Skeletal muscle tissue (tissue), 4 donors: ENCODE measurements around the gene MAFB. TPM values are rescaled to one million over a fixed set of nuclear protein-coding genes. Genes with fewer than 3 reads are reported as not detected.

Source experiments
- H3K27ac ChIP-seq: one replicate; pipeline ENCODE4 v1.7.0; 2013; ENCODE audit warnings: mild to moderate bottlenecking, low read depth, low read length, inconsistent platforms
- H3K27me3 ChIP-seq, 3 donors: one replicate each; pipeline ENCODE4 v1.7.0; 2013; ENCODE audit warnings: low read length in 3 of 3; ENCODE audit not compliant: control insufficient read depth in 3 of 3, insufficient read depth in 3 of 3
- H3K36me3 ChIP-seq, 3 donors: one replicate each; pipeline ENCODE4 v1.7.0; 2013; ENCODE audit warnings: low read length in 3 of 3; ENCODE audit not compliant: control insufficient read depth in 3 of 3, insufficient read depth in 3 of 3
- H3K4me1 ChIP-seq, 3 donors: one replicate each; pipeline ENCODE4 v1.7.0; 2013; ENCODE audit warnings: low read length in 3 of 3, mild to moderate bottlenecking in 3 of 3; ENCODE audit not compliant: control insufficient read depth in 3 of 3, insufficient read depth in 3 of 3
- H3K4me3 ChIP-seq, 3 donors: one replicate each; pipeline ENCODE4 v1.7.0; 2013; ENCODE audit warnings: low read length in 3 of 3
- H3K9ac ChIP-seq, 3 donors: one replicate each; pipeline ENCODE4 v1.7.0; 2013; ENCODE audit warnings: low read length in 3 of 3, mild to moderate bottlenecking in 3 of 3, moderate library complexity in 2 of 3, low read depth in 1 of 3
- H3K9me3 ChIP-seq, 3 donors: one replicate each; pipeline ENCODE4 v1.7.0; 2013; ENCODE audit warnings: low read length in 3 of 3; ENCODE audit not compliant: control insufficient read depth in 3 of 3
- total RNA-seq: library from RNA; depleted of rRNA; stranded (reverse); fragments of >200 nt; gene quantifications from one replicate; pipeline ENCODE4 v1.2.3, GENCODE V29; 2014
- donor health status: Osteomylitis.

The MAFB gene
- total RNA-seq, 1 donor from 2014 or later, result 9.9 TPM

DNA sequence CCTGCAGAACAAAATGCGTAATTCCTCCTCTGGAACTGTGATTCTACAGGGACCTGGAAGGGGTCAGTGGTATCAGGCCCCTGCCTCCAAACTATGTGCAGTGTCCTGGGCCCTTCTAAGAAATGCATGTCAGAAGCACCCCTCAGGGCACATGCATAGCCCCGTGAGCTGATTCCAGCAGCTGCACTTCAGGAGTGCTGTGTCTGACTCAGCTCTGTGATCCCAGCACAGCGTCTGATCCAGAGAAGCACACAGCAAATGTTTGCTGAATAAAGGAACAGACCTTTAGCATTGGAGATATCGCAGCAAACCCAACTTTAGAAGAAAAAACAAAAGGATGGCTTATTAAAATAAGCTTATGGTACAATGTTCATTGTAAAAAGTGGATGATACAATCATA, 15.8 kb upstream of the MAFB start:
- H3K9me3 ChIP-seq, result no peaks in the 10 kb centered on the region
- H3K36me3 ChIP-seq, result no peaks in the 10 kb centered on the region
- H3K9ac ChIP-seq, result no peak overlapping the region
- peaks cover 0 to 2% (median 0%) of the 10 kb centered on the region in 3 donors for H3K27me3 ChIP-seq
- no peak overlapping the region for H3K27ac ChIP-seq
- H3K4me3 ChIP-seq, result no peak overlapping the region
- no peaks in the 10 kb centered on the region for H3K4me1 ChIP-seq

DNA sequence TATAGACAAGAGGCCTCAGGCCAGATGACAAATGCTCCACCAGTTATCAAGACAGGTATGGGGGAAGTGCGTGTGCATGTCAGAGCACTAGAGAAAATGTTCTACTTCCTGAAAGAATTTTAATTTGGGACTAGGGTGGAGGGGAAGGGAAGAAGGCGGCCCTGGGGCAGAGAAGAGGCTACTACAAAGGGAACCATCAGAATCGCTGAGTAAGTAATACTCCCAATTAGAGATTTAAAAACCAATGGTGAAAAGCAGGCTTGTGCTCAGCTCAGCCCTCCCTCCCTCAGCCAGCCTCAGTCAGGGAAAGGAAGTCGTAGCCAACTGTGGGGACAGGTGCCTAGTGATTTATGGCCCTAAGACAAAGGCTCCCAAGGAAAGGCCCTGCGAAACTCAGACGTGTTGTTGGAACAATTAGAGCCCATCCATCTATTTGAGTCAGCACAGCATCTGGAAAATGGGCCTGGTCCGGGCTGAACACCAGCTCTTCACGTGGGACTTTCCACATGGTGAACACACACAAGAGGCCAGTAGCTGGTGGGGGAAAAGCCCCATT, 15.0 kb upstream of the MAFB start:
- Histone ChIP-seq H3K4me3 (no peak overlapping the region), H3K9me3 (no peaks in the 10 kb centered on the region), H3K27ac (no peak overlapping the region), H3K36me3 (no peaks in the 10 kb centered on the region), H3K9ac (no peak overlapping the region), H3K27me3 (peaks cover 0 to 2% (median 0%) of the 10 kb centered on the region in 3 donors), H3K4me1 (no peaks in the 10 kb centered on the region)

DNA sequence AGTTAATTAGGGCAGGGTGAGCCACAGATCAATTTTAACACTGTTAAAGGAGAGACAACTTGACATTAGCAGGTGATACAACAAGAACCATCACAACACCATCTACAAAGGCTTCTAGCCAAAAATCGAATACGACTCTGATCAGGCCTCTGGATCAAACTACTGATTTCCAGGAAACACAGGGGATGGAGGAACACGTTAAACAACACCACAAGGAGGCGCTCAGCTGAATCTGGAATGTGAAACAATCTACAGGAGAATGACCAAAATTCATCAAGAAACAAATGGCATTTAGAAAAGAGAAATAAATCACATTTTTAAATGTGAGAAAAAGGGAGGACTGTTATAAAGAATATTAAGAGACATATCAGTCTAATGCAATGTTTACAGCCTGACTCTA, 13.5 kb upstream of the MAFB start:
- H3K4me1 ChIP-seq, result no peaks in the 10 kb centered on the region
- peaks cover 0 to 6% (median 5%) of the 10 kb centered on the region in 3 donors for H3K27me3 ChIP-seq
- no peak overlapping the region for H3K4me3 ChIP-seq
- H3K9me3 ChIP-seq, result no peaks in the 10 kb centered on the region
- H3K36me3 ChIP-seq, result no peaks in the 10 kb centered on the region
- no peak overlapping the region for H3K9ac ChIP-seq
- H3K27ac ChIP-seq, result no peak overlapping the region

DNA sequence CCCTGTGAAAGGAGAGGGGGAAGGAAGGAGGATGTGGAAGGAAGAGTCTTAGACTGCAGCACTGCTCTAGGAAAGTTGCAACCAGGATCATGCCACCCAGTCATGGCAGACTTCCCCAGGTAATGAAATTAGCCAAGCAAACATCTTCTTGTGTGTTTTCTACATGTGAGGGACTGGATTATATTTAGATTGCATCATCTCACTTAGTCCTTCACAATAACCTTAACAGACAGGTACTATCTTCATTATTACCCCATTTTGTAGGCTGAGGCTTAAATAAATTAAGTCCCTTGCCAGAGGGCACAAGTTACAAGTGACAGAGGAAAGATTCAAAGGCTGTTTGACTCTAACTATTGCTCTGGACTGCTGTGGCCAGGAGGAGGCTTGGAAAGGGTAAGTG, 9.7 kb upstream of the MAFB start:
- no peak overlapping the region for H3K9ac ChIP-seq
- H3K4me1 ChIP-seq, result no peaks in the 10 kb centered on the region
- H3K9me3 ChIP-seq, result no peaks in the 10 kb centered on the region
- no peaks in the 10 kb centered on the region for H3K36me3 ChIP-seq
- H3K27me3 ChIP-seq, result peaks cover 0 to 18% (median 8%) of the 10 kb centered on the region in 3 donors
- no peak overlapping the region for H3K4me3 ChIP-seq
- H3K27ac ChIP-seq, result no peak overlapping the region

DNA sequence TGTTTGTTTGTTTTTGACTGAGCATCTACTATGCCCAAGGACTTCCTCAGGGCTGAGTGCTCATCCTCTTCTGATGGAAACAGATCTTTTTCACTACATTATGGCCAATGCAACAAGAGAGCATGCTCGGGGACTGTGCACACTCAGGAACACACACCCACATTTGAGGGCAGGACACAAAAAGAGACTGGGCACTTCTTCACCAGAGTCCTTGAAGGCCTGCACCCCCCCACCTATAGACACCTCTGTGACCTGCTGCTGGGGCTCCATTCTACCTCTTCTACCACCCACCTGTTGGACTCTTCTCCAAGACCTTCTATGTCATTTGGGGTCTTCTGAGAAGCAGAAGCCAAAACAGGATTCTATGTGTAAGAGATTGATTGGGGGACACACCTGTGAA, 9.2 kb upstream of the MAFB start:
- peaks cover 0 to 19% (median 9%) of the 10 kb centered on the region in 3 donors for H3K27me3 ChIP-seq

DNA sequence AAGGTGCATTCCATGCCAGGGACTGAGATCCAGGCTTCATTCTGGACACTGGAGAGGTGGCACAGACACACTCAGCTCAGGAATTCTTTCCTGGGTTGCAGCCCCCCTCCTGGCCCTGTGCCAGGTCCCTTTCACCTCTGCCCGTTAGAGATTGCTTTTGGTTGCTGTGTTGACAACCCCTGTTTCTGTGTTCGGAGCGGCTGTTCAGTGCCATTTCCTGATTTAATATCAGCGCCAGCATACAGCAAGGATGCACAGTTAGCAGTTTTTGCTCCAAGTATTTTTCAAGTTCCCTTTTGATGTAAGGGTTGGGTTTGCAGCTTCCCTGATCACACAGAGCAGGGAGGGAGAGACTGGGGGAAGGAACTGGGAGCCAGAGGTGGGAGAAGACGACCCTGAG, 8.5 kb upstream of the MAFB start:
- peaks cover 0 to 27% (median 15%) of the 10 kb centered on the region in 3 donors for H3K27me3 ChIP-seq

More for the DNA sequence above, 9.2 kb upstream of the MAFB start:
- Histone ChIP-seq H3K4me1 (no peaks in the 10 kb centered on the region), H3K9me3 (no peaks in the 10 kb centered on the region), H3K36me3 (no peaks in the 10 kb centered on the region), H3K4me3 (no peak overlapping the region), H3K27ac (no peak overlapping the region), H3K9ac (no peak overlapping the region)

DNA sequence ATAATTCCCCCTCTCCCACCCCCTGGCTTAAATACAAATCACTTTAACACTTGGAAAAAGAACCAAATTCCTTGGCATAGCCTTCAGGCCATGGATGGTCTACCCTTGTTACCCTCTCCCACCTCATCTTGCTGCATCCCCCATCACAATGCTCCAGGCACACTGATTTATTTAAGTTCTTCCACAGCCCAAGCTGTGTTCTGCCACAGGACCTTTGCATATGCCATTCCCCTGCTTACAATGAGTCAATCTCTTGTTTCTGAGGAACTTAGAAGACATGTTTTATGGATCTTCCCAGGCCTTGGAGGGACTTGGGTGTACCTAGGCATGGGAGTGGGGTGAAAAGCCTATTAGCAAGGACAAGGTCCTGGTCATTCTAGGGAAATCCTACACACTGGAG, 6.2 kb upstream of the MAFB start:
- no peak overlapping the region for H3K9ac ChIP-seq
- H3K27me3 ChIP-seq, result peaks cover 20 to 49% (median 36%) of the 10 kb centered on the region in 3 donors
- H3K27ac ChIP-seq, result no peak overlapping the region
- H3K36me3 ChIP-seq, result no peaks in the 10 kb centered on the region
- no peaks in the 10 kb centered on the region for H3K9me3 ChIP-seq
- peaks cover 3 to 8% (median 5%) of the 10 kb centered on the region in 3 donors for H3K4me1 ChIP-seq
- H3K4me3 ChIP-seq, result no peak overlapping the region

More for the DNA sequence above, 8.5 kb upstream of the MAFB start:
- Histone ChIP-seq H3K4me3 (no peak overlapping the region), H3K9me3 (no peaks in the 10 kb centered on the region), H3K36me3 (no peaks in the 10 kb centered on the region), H3K4me1 (peaks cover 0 to under 1% (median 0%) of the 10 kb centered on the region in 3 donors), H3K9ac (no peak overlapping the region), H3K27ac (no peak overlapping the region)

DNA sequence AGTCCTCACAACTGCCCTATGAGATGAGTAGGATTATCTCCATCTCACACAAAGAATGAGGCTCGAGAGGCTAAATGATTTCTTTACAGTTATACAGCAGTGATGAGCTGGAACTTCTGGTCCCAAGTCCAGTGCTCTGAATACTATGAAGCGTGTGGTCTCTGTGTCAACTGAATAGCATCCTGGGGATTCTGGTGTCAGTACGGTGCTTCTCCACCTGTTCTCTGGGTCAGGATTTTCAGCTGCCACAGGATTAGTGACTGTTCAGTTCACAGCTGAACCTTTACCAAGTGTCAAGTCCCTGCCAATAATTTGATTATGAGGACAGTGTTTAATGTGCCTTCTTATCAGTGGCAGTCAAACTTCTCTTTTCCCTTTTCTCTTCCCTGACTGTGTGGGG, 5.2 kb upstream of the MAFB start:
- H3K9me3 ChIP-seq, result no peaks in the 10 kb centered on the region
- H3K36me3 ChIP-seq, result no peaks in the 10 kb centered on the region
- H3K9ac ChIP-seq, result no peak overlapping the region
- peaks cover 9 to 15% (median 12%) of the 10 kb centered on the region in 3 donors for H3K4me1 ChIP-seq
- H3K4me3 ChIP-seq, result no peak overlapping the region
- H3K27me3 ChIP-seq, result peaks cover 22 to 49% (median 39%) of the 10 kb centered on the region in 3 donors
- no peak overlapping the region for H3K27ac ChIP-seq

DNA sequence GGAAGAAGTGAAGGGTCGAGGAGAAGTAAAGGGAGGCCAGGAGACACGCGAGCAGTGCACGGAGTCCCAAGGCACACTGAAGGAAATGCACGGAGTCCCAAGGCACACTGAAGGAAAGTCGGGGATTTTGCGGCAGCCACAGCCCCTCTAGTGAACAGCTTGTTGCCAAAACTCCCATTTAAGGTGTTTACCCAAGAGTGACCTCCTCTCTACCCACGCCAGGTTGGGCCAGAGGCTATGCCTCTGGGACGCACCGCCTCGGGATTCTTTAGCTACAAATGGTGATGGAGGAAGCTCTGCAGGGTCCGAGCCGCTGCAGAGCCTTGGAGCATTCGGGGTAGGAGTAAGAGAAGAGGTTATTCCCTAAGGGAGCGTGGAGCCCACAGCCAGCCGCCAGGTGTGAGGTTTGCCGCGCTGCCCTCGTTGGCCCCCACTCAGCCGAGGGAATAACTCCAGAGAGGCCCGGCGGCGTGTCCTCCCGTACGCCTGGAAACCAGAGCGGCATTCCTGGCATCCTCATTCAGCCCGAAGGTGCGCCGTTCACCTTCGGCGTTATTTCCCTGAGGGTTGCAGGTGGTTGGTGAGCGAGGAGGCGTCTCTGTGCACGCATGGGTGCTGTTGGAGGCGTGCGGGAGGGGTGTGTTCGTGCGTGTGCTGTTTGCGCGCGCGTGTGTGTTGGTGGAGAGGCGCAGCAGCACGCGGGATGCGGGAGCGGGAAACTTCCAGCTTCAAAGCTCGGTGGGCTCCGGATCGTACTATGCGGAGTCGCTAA, 3.4 kb upstream of the MAFB start:
- Histone ChIP-seq H3K4me3 (peak overlapping the region in 1 of 3 donors; percentile 1), H3K27me3 (peaks cover 22 to 43% (median 35%) of the 10 kb centered on the region in 3 donors), H3K27ac (no peak overlapping the region), H3K36me3 (no peaks in the 10 kb centered on the region), H3K9ac (no peak overlapping the region), H3K4me1 (peaks cover 9 to 25% (median 19%) of the 10 kb centered on the region in 3 donors), H3K9me3 (no peaks in the 10 kb centered on the region)

DNA sequence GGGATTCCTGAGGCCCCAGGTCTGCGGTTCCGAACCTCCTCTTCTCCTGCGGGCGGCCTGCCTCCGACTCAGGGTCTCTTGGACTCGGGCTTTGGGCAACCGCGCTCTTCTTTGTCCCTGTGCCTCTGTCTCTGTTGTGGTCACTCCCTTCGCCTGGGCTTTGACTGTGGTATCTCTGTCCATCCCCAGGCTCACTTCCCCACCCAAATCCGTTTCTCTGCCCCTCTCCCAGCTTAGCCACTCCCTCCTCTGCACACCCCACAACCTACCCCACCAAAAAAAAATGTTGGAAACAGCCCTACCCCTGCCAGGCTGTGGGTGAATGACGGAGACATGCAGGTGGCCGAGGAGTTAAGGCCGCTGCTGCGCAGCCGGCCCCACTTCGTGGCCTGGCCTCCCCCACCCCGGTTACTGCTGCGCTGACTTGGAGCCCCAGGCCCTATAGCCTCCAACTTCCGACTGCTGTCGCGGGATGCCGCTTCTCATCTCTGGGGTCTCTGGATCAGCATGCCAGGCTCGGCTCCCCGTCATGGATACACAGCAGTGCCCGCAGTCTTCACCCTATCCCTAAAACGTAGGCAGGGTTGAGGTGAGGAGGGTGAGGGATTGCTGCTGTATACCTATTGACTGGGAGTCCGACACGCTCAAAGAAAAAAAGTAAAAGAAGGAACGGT, 2.7 kb upstream of the MAFB start:
- Histone ChIP-seq H3K36me3 (no peaks in the 10 kb centered on the region), H3K27me3 (peaks cover 22 to 38% (median 35%) of the 10 kb centered on the region in 3 donors), H3K4me1 (peaks cover 9 to 25% (median 19%) of the 10 kb centered on the region in 3 donors), H3K27ac (no peak overlapping the region), H3K9me3 (no peaks in the 10 kb centered on the region), H3K4me3 (peak overlapping the region in 1 of 3 donors; percentile 1), H3K9ac (no peak overlapping the region)
